Activated T-cell treated with anti-CD3 and anti-CD28 coated beads, Interleukin-2, amount 50 U/mL, for 48 hours (primary cell): ENCODE results near the gene RNF181.
"Not testable (repeated sequence)": the region's sequence is repeated elsewhere in the genome, so short reads cannot be mapped to it uniquely, and the experiment has no call there.

Experiments
- DNase-seq, 2 experiments: peaks; one replicate each; pipeline ENCODE4 v3.0.0-alpha.2; 2020

RNF181 gene, protein sequence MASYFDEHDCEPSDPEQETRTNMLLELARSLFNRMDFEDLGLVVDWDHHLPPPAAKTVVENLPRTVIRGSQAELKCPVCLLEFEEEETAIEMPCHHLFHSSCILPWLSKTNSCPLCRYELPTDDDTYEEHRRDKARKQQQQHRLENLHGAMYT

DNA sequence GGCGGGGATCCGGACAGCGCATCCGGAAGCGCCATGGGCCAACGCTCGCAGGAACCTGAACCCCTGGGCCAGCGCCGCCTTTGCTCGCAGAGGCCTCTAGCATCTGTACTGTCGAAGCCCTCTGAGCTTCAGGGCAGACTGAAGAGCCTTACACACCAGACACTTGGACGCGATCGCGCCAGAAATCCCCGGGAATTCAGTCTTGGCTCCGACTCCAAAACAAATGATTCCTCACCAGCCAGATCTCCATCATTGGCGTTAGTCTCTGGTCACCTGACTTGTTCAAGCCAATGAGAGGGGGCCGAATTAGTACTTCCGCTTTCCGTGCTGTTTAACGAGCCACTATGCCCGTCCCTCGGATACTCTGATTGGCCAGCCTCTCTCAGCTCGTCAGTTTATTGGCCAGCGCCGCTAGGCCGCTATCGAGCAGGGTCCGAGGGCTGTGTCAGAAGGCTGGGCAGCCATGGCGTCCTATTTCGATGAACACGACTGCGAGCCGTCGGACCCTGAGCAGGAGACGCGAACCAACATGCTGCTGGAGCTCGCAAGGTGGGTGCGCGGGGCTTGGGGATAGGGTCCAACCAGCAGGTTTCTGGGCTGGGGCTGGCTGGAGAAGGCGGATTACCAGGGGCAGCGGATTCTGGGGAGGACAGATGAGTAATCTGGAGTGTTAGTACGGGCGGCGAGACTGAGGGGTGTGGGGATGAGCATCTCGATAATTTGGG, at the start of gene RNF181:
Gene RNF181 (plus strand): TSS at position 445 of the 725 bp plus-strand sequence. CDS start 19 bp downstream, at position 464.
- DNase-seq = peak; percentile 90 to 92

DNA sequence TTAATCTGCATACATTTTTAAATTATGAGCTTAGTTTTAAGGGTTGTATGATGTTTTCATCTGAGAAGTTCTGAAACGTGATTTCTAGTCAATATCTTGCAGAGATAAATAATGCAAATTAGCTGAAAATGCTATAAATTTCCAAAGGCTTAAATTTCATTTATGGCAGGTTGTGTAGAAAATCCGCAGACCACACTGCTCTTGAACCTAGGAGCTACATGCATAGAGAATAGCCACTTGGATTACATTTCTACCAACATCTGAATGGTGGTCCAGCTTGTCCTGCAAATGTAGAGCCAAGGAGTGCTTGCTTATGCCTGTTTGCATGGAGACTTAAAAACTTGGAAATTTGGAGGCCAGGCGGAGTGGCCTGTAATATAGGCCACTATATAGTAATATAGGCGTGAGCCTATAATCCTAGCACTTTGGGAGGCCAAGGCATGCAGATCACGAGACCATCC, 49.7 kb upstream of the RNF181 start:
- DNase-seq = no peak

DNA sequence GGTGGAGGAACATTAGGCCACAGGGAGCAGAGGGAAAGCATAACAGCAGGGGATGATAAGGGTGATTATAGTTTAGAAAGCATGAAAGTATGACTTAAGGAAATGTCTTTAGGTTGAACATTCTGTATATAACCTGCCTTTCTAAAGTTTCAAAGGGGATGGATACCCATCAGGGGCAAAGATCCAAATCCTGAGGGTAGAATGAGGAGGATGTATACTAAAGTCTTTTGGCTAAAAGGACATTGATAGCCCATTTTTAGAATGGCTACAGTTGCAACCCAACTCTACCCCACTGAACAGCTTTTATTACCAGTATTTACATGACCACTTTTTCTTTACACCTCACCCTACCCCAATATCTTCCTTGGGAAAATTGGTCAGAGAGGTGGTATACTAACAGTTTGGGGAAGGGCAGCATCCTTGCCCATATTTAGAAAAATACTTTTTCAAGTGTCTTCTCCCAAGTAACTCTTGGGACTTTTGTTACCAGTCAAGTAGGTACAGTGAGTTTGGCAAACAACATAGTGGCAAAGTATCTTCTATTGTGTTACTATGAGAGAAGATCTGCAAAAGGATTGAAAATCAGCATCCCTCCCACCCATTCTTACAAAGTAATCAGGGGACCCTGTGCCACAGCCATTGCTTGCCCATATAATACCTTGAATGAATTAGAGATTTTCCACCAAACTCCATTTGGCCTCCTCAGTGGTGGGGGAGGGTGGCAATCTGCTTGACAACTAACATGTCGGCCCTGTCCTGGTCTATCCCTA, 48.3 kb upstream of the RNF181 start:
- DNase-seq = peak in 1 of 2 experiments; percentile 26

DNA sequence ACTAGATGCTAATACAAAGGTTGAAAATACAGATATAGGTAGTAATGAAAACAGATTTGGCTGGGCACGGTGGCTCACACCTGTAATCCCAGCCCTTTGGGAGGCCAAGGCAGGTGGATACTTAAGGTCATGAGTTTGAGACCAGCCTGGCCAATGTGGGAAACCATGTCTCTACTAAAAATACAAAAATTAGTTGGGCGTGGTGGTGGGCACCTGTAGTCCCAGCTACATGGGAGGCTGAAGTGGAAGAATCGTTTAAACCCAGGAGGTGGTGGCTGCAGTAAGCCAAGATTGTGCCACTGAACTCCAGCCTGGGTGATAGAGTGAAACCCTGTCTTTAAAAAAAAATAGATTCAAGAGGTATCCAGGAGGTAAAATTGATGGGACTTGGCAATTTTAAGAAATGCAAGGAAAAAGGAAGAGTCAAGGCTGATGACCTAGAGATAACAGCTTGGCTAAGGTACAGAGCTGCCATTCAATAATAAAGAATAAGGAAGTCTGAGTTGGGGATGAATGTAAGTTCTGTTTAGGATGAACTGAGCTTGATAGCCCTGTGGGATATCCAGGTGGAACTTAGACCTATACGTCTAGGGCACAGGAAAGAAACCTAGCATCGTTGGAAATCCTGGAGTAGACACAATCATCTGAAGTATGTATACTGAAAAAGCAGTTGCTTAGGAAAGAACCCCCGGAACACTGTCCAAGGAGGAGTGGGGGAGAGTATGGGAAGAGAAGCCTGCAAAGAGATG, 47.5 kb upstream of the RNF181 start:
- no peak for DNase-seq

DNA sequence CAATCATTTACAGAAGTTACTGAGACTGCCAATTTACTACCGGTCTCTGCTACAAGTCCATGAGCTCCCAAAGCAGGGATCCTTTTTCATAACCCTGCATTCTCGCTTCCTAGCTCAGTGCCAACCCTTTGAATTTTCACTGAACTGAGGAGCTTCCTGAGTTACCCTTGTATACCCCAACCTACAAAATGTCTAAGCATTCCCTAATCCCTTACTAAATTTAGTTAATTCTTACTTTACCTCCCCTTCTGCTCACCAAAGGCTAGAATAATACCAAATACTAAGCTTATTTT, 47.0 kb upstream of the RNF181 start:
- no peak for DNase-seq

DNA sequence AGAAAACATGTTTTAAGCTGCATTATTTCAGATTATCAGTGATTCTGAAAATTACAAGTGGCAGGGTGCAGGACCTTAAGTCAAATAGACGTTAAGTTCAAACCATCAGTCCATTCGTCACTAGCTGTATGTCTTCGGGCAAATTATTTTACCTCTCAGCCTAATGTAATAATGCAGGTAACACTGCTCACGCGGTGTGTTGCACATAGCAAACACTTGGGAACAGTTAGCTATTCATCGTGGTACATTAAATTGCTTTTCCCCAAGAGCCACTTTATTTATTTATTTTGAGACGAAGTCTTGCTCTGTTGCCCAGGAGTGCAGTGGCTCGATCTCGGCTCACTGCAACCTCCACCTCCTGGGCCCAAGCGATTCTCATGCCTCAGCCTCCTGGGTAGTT, 46.5 kb upstream of the RNF181 start:
- no peak for DNase-seq

DNA sequence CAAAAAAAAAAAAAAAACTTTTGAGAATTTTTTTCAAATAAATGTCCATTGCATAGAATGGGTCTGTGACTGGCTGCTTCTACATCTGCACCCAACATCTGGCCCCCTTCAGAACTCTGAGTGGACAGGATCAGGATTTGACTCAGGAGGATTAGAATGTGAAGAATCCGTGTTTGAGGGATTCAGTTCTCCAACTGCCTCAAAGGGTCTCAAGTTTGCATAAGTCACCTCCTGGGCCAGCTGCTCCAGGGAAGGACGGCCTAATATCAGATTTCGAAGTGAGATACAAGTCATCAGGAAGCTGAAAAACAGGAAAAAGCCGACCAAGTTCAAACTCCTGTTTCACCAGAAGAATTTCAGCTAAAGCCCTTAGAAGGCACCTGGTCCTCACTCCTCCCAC, 45.7 kb upstream of the RNF181 start:
- DNase-seq = no peak

DNA sequence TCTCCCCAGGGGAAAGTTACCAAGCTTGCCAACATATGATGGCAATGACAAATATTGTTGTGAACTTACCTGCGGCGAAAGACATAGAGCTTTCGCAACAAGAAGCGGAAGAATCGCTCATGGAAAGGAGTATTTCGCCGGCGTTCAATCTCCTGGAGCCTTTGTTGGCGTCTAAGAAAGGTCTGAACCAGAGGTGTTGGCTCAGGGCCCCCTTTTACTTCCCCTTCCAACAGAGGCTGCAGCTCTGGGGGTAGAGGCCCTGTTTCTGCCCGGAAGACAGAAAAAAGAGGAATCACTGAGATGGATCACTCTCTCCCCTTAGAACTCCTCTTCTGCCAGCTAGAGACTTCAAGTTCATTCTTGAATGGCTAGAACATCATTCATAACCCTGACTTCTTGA, 45.1 kb upstream of the RNF181 start:
- no peak for DNase-seq

DNA sequence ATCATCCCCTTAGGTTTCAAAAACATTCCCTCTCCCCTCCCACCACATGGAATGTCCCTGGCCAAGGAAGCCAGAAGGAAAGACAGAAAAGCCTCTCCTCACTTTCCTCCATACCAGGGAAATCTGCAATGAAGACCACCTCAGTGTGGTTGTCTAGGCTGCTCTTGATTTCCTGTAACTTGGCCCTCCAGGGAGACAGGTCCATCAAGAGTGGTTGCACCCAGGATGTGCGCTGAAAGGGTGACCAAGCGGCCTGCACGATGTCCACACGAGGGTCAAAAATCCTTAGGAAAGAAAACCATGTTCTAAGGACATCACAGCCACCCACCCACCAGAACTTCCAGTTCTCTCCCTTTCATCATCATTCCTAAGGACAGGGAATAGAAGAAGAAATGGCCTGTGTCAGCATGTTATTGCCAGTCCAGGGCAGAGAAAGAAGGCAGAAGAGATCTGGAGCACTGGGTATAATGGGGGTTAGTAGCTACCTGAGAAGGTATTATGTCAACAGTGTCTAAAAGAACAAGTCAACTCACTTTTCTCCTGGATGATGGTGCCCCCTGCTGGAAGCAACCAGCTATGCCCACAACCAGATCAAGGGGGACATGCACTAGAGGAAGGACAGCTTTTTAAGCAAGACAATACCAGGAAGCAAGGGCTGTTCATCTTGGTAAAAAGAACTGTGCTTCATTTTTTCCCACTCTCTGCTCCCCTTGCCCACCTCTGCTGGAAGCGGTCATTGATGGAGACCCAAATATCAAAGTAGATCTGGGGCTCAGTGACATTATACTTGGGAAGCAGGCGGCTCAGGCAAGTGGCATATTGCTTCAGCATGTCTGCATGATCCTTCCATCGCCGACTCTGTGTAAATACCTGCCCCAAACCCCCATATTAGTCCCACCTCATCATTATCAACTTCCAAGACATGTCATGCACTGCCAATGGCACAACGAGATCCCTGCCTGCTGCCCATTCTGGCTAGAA, 43.6 kb upstream of the RNF181 start:
- peak; percentile 90 to 92 for DNase-seq

DNA sequence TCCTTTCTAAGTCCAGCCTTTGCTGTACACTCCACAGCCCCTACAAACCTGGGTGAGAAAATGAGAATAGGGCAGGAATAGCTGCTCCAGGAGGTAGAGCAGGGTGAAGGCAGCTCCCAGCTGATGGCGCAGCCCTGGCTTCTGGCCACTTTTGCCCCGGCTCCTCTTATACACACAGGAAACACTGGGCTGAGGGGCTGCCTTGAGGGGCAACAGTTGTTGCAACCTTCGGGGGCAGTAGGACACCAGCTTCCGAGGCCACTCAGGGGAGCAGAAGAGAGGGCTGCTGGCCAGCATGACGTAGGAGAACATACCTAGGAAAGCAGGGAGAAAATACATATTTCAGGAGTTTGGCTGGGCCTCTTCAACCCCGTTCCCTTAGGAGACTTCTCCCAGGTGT, 42.4 kb upstream of the RNF181 start:
- DNase-seq = no peak

DNA sequence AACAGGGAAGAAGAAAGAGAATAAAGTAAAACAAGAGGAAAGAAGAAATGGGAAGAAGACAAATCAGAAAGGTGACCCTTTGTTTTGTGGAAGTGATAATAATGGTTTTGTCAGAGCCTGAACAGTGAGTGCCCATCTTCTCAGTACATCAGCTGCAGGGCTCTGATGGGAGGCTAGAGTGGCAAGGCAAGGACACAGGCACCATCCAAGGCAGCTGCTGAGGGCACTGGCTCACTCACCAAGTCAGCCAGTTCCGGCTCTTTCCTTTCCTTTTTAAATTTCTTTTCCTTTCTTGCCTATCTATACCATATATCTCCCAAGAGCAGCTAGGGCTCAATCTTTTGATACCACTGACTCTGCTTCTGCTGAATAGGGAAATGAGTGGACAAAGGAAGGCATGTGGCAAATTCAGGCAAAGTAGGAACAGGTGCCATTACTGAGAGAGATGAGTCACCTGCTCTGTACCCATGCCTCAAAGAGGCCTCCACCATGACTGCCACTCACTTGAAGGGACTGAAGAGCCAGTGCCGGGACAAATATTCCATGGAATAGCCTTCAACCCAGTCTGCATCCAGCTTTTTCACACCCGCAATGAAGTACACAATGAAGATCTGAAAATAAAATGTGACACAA, 40.4 kb upstream of the RNF181 start:
- no peak for DNase-seq

DNA sequence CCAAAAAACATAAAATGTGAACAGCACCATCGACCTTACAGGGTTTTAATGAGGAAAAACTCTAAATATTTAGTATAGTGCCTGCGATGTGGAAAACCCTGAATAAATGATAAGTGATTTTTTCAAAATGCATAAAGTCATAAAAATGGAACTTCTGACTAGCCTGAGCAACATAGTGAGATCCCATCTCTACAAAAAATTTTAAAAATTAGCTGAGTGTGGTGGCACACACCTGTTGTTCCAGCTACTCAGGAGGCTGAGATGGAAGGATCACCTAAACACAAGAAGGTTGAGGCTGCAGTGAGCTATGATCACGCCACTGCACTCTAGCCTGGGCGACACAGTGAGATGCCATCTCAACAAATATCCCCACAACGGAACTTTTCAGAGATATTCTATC, 38.4 kb upstream of the RNF181 start:
- no peak for DNase-seq

DNA sequence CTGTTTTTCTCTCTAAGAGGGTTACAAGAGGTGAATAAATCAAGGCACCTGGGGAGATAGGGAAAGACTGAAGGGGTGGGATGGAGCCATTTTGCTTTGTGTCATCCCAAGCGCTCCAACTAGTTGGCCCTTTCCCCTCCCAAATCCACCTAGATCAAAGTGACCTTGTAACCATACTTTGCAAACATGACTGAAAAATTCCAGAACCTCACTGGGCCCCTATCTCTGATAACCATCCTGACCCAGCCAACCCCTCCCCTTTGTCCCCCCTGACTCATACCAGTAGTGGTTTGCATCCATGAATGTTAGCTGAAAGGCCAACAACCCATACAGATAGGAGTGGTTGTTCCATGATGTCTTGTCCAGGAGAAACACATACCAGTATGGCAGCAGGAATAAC, 37.4 kb upstream of the RNF181 start:
- no peak for DNase-seq

DNA sequence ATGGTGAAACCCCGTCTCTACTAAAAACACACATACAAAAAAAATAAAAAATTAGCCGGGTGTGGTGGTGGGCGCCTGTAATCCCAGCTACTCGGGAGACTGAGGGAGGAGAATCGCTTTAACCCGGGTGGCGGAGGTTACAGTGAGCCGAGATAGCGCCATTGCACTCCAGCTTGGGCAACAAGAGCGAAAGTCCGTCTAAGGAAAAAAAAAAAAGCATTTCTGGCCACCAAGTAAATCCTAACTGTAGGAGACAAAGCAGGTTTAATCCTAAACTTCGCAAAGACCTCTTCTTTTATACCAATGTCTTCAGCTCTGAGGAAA, 35.2 kb upstream of the RNF181 start:
- not testable (repeated sequence) for DNase-seq

DNA sequence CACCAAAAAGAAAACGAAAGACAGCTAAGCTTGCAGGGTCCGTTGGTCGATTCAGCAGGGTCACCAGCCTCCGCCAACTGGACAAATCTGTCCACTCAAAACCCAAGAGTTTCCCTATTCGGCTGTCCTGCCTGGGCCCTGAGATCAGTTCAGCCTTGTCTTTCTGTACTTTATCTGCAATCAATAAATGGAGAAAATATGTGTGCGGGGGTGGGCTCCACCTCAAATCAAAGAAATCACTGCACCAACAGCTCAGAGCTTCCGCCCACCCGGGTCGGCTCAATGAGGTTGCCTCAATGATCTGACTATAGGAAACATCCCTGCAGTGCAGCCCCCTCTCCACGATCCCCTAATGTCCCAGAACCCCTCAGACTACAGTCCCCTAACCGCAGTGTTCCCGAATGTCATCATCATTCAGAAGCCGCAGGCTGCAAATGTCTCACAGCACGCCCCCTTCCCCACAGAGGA, 34.7 kb upstream of the RNF181 start:
- DNase-seq = no peak

DNA sequence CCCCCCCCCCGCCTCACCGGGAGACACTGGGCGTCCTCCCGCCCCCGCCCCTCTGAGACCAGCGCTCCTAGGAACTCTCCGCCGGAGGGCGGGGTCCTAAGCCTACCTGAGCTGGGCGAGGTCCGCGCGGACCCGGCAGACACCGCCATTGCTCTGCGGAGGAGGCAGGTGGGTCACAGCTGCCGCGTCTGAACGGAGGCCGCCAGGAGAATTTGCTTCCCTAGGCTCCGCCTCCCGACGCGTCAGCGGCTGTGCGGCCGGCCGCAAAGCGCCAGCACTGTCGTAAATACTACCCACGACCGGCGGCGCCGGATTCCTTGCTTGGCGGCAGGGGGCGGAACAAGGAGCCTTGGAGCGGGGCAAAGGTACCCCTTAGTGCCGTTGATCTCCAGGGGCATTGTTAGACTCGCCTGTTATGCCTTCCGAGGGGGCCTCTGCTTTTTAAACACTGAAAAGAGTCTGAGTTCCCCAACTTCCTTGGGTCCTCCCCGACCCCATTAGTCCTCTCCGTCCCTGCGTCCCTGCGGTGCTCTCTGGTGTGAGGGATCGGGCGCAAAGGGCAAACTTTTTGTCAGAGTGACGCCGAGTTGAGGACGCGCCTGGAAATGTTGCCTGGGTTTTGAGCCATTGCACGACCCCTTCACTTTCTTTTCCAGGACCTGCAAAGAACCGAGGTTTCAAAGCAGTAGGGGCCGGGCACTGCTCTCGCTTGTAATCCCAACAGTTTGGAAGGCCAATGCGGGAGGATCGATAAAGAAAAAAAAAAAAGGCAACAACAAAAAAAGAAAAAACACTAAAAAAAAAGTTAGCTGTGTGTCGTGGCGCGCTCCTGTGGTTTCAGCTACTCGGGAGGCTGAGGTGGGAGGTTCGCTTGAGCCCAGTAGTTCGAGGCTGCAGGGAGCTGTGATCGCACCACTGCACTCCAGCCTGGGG, 34.0 kb upstream of the RNF181 start, which contains the start of gene GGCX:
Gene GGCX (minus strand): TSS at position 214 of the 933 bp plus-strand sequence. CDS start 65 bp downstream, at position 149.
- peak; percentile 97 to 98 for DNase-seq

DNA sequence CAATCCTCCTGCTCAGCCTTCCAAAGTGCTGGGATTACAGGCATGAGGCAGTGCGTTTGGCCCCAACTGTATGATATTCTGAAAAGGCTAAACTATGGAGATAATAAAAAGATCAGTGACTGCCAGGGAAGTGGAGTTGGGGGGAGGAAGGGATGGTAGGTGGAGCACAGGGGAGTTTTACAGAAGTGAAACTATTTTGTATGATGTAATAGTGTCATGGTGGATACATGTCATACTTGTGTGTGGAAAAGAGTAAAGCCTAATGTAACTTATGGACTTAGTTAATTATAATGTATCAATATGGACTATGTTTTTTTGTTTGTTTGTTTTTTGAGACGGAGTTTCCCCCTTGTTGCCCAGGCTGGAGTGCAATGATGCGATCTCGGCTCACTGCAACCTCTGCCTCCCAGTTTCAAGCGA, 31.4 kb upstream of the RNF181 start:
- DNase-seq = no peak

DNA sequence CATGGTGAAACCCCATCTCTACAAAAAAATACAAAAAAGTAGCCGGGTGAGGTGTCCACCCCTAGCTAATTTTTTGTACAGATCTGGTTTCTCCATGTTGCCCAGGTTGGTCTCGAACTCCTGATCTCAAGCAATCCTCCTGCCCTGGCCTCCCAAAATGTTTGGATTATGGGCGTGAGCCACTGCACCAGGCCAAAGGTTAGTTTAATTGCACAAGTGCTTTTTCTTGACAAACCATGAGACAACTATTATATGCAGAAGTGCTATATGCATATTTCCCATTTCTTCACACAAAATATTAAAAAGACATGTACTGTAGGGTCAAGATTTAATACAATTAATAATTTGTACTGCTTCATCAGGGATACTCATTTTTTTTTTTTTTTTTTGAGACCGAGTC, 29.3 kb upstream of the RNF181 start:
- no peak for DNase-seq

DNA sequence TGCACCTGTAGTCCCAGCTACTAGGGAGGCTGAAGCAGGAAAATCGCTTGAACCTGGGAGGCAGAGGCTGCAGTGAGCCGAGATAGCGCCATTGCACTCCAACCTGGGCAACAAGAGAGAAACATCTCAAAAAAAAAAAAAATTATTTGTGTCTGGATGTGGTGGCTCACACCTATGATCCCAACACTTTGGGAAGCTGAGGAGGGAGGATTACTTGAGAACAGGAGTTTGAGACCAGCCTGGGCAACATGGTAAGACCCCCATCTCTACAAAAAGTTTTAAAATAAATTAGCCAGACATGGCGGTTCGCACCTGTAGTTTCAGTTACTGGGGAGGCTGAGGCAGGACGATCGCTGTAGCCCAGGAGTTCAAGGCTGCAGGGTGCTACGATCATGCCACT, 19.8 kb upstream of the RNF181 start:
- DNase-seq = no peak

DNA sequence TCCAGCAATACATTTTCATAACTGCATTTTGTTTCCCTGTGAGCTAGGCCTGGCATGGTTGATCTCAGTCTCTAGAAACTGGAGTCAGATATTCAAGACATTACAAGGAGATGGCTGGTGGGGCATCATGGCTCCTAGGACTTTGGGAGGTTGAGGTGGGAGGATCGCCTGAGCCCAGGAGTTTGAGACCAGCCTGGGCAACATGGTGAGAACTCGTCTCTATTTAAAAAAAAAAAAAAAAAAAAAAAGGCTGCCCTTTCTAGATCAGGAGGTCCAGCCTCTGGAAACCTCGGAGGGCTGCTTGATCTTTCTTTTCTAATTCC, 18.5 kb upstream of the RNF181 start:
- no peak for DNase-seq
